AG10803 (cell line): ENCODE results near the gene PTPRS.

ENCODE experiments used
- DNase-seq: peaks from one replicate; pipeline ENCODE4 v3.0.0; 2010; ENCODE audit warnings: low read depth
- H3K4me3 ChIP-seq: 2 replicates; pipeline ENCODE4 v1.5.1; 2011; ENCODE audit warnings: mild to moderate bottlenecking, low read length, control low read depth
- TF ChIP-seq, protein P1 (sequence below): conservative IDR thresholded peaks from 2 replicates; pipeline ENCODE4 v1.5.1; 2011; ENCODE audit warnings: mild to moderate bottlenecking, low read length, control low read depth, inconsistent platforms

The PTPRS gene

DNA sequence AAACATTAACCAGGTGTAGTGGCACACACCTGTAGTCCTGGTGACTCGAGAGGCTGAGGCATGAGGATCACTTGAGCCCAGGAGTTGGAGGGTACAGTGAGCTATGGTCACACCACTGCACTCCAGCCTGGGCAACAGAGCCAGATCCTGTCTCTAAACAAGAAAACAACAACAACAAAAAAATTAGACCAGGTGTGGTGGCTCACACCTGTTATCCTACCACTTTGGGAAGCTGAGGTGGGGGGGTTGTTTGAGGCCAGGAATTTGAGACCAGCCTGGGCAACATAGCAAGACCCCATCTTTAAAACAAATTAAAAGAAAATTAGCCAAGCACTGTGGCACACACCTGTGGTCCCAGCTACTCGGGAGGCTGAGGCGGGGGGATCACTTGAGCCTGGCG is 20.8 kb upstream of the PTPRS start:
- no peak overlapping the region for H3K4me3 ChIP-seq
- TF ChIP-seq, protein P1, sequence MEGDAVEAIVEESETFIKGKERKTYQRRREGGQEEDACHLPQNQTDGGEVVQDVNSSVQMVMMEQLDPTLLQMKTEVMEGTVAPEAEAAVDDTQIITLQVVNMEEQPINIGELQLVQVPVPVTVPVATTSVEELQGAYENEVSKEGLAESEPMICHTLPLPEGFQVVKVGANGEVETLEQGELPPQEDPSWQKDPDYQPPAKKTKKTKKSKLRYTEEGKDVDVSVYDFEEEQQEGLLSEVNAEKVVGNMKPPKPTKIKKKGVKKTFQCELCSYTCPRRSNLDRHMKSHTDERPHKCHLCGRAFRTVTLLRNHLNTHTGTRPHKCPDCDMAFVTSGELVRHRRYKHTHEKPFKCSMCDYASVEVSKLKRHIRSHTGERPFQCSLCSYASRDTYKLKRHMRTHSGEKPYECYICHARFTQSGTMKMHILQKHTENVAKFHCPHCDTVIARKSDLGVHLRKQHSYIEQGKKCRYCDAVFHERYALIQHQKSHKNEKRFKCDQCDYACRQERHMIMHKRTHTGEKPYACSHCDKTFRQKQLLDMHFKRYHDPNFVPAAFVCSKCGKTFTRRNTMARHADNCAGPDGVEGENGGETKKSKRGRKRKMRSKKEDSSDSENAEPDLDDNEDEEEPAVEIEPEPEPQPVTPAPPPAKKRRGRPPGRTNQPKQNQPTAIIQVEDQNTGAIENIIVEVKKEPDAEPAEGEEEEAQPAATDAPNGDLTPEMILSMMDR, result no peak
- no peak for DNase-seq

DNA sequence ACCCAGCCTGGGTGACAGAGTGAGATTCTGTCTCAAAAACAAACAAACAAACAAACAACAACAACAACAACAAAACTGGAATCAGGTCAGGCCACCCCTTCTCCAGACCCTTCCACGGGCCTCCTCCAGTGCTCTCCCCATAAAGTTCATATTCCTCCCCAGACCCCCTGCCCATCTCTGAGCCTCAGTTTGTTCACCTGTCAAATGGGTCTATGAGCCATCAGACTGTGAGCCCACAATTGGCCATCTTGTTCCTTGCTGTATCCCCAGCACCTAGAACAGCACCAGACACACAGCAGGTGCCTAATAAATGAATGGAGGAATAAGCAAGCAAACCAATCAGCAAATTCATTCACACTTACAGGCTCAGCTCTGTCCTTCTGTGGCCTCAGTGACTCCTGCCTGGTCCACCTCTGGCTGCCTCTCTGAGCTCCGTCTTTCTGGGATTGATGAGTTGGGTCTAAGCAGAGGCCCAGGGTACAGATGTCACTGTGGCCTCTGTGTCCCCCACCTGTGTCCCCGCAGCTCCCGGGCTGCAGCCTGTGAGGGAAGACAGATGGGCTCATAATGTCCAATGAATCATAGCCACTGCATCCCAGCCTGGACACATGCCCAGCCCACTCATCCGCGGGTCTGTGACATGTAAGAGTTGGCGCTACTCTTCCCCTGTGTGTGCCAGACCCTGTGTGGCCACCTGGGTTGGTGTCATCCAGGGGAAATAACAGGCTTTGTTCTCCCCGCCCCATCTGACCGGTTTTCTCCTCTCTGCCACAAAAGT is 19.6 kb upstream of the PTPRS start:
- DNase-seq, result peak; percentile 31
- TF ChIP-seq, protein P1, result no peak
- H3K4me3 ChIP-seq, result no peak overlapping the region

DNA sequence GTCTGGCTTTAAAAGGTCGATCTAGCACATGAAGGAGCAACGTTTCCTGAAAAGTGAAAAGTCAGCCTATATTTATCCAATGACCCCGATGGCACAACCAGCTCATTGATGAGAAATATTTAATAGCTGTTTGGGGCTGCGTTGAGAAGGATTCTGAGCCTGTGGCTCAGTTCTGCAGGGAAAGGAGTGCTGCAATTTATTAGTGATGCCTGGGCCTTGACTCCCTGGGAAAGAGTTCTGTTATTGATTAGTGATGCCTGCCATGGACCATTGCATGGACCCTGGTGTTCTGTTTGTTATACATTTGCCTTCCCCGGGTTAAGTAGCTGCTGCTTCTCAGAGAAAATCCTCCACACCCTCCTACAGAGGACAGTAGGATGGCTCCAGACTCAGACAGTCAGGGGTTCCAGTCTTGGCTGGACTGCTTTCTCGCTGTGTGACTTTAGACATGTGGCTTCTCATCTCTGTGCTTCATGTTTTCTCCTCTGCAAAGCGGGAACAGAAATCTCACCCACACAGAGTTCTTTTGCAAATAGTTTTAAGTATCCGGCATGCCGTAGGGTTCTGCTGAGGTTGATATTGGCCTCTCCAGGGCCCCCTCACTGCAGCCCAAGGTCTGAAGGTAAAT is 17.7 kb upstream of the PTPRS start:
- TF ChIP-seq, protein P1, result no peak
- peak; percentile 35 for DNase-seq
- H3K4me3 ChIP-seq, result no peak overlapping the region

DNA sequence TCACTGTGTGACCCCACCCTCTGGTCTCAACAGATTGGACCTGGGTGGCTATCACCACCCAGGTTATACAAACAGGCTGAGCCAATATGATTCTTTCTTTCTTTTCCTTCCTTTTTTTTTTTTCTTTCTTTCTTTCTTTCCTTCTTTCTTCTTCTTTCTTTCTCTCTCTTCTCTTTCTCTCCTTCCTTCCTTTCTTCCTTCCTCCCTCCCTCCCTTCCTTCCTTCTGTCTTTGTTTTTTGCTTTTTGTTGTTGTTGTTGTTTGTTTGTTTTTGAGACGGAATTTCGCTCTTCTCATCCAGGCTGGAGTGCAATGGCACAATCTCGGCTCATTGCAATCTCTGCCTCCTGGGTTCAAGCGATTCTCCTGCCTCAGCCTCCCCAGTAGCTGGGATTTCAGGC is 17.0 kb upstream of the PTPRS start:
- no peak overlapping the region for H3K4me3 ChIP-seq
- no peak for DNase-seq
- TF ChIP-seq, protein P1, result no peak

DNA sequence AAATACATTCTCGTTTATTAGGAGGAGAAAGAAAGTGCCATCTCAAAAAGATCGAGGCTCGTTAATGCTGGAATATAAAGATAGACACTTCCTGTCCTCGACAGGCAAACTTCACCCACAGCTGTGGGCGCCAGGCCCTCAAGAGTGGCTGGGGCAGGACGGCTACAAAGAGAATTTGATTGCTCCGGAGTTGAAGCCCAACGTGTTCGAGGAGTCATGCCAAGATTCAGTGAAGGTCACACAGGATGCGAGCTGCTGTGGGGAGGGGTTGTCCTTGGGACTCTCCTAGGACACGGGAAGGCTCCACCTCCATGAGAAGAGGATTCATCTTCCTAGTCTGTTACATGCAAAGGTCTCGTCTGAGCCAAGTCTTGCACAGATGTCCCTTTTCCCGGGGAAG is 16.3 kb upstream of the PTPRS start:
- DNase-seq, result no peak
- no peak overlapping the region for H3K4me3 ChIP-seq
- TF ChIP-seq, protein P1, result no peak

DNA sequence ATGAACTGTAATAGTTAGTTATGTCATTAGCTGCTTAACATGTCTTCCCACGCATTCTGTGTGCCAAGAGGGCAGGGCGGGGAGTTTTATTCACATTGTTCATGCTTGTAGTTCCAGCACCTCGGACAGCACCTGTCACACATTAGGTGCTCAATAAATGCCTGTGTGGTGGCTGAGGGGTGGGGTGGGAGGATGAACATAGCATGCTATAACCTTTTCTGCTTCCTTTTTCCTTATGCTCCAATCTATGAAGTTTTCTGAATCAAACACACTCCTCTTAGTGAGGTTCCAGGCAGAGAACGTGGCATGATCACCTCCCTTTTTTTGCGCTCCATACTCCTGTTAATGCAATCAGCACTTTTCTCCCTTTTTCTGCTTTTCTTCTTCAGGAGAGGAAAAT is 15.8 kb upstream of the PTPRS start:
- no peak for DNase-seq
- H3K4me3 ChIP-seq, result no peak overlapping the region
- TF ChIP-seq, protein P1, result no peak

DNA sequence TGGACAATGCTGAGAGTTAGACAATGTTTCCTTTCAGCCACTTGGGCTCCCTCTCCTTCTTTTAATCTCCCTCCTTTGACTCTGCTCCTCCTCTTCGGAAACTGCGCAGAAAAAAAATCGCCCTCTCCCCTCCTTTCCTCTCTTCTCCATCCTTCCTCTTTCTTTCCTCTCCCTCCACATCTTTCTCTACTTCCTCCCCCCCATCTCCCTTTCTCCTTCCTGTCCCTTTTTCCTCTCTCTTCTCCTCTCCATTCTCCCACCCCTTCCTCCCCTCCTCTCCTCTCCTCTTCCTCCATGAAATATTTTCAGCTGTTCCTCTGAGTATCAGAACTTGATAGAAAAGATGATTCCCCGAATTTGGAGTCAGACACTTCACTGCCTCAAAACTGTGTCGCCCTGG is 15.1 kb upstream of the PTPRS start:
- DNase-seq, result no peak
- H3K4me3 ChIP-seq, result no peak overlapping the region
- TF ChIP-seq, protein P1, result no peak
